Cardiac muscle cell (in vitro differentiated cells and primary cell): ENCODE results near the gene ABHD5. TPM values are rescaled to one million over a fixed set of nuclear protein-coding genes. Genes with fewer than 3 reads are reported as not detected.
"Not testable (repeated sequence)": the region's sequence is repeated elsewhere in the genome, so short reads cannot be mapped to it uniquely, and the experiment has no call there.

Experiments
- DNase-seq, 2 donors: peaks; one replicate each; pipeline versions ENCODE4 v3.0.0 to v3.0.0-alpha.2; 2010 to 2017; ENCODE audit warnings: low read depth in 1 of 2, low spot score in 1 of 2
- H3K27ac ChIP-seq: fragments of 200-600 bp; sonication (generic); 2 replicates; pipeline ENCODE4 v1.5.1; 2016
- H3K27me3 ChIP-seq: fragments of 200-600 bp; sonication (generic); 2 replicates; pipeline ENCODE4 v1.6.0; 2016; ENCODE audit warnings: control low read depth
- H3K36me3 ChIP-seq: fragments of 200-600 bp; sonication (generic); 2 replicates; pipeline ENCODE4 v1.5.1; 2016; ENCODE audit warnings: control low read depth
- H3K4me1 ChIP-seq: fragments of 200-600 bp; sonication (generic); 2 replicates; pipeline ENCODE4 v1.8.1; 2017; ENCODE audit warnings: low read depth, mild to moderate bottlenecking, mixed run types
- H3K4me3 ChIP-seq: fragments of 200-600 bp; sonication (generic); 2 replicates; pipeline ENCODE4 v1.5.1; 2016; ENCODE audit warnings: mild to moderate bottlenecking
- H3K9me3 ChIP-seq: fragments of 200-600 bp; sonication (generic); 2 replicates; pipeline ENCODE4 v1.5.1; 2017; ENCODE audit warnings: low read depth, mild to moderate bottlenecking, control low read depth
- CTCF ChIP-seq: IDR thresholded peaks from 2 replicates; pipeline ENCODE4 v1.5.1; 2012; ENCODE audit warnings: low read depth, mild to moderate bottlenecking, low read length
- polyA plus RNA-seq: library from polyadenylated mRNA; unstranded; fragments of >200 nt; fragmentation: Nextera tagmentation; extraction: Ambion mirVana; gene quantifications from 2 replicates; pipeline ENCODE4 v1.2.1, GENCODE V29; 2016
- total RNA-seq: library from RNA; depleted of rRNA; stranded (reverse); fragments of >200 nt; gene quantifications from 2 replicates; pipeline ENCODE4 v1.2.3, GENCODE V29; 2016

The ABHD5 gene
- total and polyA plus RNA-seq, 2 experiments from 2014 or later: 4.3 to 12.4 TPM

DNA sequence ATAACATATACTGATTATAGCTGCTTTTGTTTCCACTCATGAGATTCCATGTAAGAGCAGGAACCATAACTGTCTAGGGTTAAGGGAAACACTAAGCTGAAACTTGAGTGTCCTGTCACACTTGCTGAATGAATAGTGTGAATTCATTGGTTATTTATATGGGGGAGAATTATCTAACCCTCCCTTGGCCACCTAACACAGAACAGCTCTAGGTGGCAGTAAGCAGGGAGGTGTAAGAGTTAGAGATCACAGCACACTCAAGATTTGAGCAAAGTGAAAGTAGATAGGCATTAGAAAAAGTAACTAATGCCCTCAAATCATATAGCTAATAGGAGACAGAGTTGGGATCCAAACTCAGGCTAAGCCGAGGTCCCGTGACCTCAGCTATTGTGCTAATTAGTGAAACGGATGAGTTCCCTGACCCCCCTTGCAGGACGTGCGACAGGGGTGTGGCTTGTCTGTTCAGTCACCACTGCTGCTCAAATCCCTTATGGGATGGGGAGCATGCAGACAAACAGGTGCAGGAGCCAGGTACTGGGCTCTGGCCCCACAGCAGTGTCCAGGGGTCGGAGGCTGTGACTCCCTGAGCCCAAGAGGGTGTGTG, 41.3 kb upstream of the ABHD5 start:
- Histone ChIP-seq H3K4me3 (no peak overlapping the region), H3K27me3 (no peaks in the 10 kb centered on the region), H3K27ac (no peak overlapping the region), H3K36me3 (no peaks in the 10 kb centered on the region), H3K4me1 (no peaks in the 10 kb centered on the region), H3K9me3 (no peaks in the 10 kb centered on the region)
- no peak for TF ChIP-seq CTCF
- DNase-seq: no peak

DNA sequence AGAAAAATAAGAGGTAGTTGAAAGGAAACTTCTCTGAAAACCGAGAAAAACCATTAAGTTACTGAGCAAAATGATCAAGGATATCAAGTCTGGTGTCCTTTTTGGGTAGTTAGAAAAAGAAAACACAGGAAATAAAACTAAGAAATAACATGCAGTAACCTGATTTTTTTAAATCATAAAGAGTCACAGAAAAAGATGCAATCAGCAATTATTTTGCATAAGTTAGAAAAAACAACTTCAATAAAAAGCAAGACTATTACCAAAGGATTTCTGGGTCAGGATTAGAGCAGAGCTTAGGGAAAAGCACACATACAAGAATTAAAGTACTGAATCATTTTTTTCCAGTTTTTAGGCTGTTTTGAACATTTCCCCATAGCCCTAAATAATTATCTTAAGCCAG, 40.4 kb upstream of the ABHD5 start:
- Histone ChIP-seq H3K9me3 (no peaks in the 10 kb centered on the region), H3K27ac (no peak overlapping the region), H3K36me3 (no peaks in the 10 kb centered on the region), H3K27me3 (no peaks in the 10 kb centered on the region), H3K4me1 (no peaks in the 10 kb centered on the region), H3K4me3 (no peak overlapping the region)
- DNase-seq: no peak
- TF ChIP-seq CTCF: no peak

GRCh38 chr3:43656390-43656789, 34.3 kb upstream of the ABHD5 start:
- not testable (repeated sequence) for H3K27ac ChIP-seq, H3K27me3 ChIP-seq

GRCh38 chr3:43659250-43659880, 31.4 kb upstream of the ABHD5 start:
- no peak for TF ChIP-seq CTCF
- no peaks in the 10 kb centered on the region for H3K4me1 ChIP-seq
- H3K27me3 ChIP-seq: no peaks in the 10 kb centered on the region
- H3K9me3 ChIP-seq: no peaks in the 10 kb centered on the region
- DNase-seq: no peak
- H3K27ac ChIP-seq: no peak overlapping the region
- H3K4me3 ChIP-seq: no peak overlapping the region
- H3K36me3 ChIP-seq: no peaks in the 10 kb centered on the region

More at GRCh38 chr3:43656390-43656789, 34.3 kb upstream of the ABHD5 start:
- H3K4me3 ChIP-seq, H3K36me3 ChIP-seq, H3K4me1 ChIP-seq, DNase-seq, H3K9me3 ChIP-seq: not testable (repeated sequence)

DNA sequence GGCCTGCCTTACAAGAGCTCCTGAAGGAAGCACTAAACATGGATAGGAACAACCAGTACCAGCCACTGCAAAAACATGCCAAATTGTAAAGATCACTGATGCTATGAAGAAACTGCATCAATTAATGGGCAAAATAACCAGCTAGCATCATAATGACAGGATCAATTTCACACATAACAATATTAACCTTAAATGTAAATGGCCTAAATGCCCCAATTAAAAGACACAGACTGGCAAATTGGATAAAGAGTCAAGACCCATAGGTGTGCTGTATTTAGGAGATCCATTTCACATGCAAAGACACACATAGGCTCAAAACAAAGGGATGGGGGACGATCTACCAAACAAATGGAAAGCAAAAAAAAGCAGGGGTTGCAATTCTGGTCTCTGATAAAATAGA, 29.4 kb upstream of the ABHD5 start:
- not testable (repeated sequence) for H3K4me1 ChIP-seq, H3K27me3 ChIP-seq, H3K27ac ChIP-seq, H3K4me3 ChIP-seq, H3K9me3 ChIP-seq, DNase-seq, H3K36me3 ChIP-seq

DNA sequence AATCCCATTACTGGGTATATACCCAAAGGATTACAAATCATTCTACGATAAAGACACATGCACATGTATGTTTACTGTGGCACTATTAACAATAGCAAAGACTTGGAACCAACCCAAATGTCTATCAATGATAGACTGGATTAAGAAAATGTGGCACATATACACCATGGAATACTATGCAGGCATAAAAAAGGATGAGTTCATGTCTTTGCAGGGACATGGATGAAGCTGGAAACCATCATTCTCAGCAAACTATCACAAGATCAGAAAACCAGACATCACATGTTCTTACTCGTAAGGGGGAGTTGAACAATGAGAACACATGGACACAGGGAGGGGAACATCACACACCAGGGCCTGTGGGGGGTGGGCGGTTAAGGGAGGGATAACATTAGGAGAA, 25.7 kb upstream of the ABHD5 start:
- H3K27me3 ChIP-seq, H3K36me3 ChIP-seq, H3K27ac ChIP-seq: not testable (repeated sequence)

DNA sequence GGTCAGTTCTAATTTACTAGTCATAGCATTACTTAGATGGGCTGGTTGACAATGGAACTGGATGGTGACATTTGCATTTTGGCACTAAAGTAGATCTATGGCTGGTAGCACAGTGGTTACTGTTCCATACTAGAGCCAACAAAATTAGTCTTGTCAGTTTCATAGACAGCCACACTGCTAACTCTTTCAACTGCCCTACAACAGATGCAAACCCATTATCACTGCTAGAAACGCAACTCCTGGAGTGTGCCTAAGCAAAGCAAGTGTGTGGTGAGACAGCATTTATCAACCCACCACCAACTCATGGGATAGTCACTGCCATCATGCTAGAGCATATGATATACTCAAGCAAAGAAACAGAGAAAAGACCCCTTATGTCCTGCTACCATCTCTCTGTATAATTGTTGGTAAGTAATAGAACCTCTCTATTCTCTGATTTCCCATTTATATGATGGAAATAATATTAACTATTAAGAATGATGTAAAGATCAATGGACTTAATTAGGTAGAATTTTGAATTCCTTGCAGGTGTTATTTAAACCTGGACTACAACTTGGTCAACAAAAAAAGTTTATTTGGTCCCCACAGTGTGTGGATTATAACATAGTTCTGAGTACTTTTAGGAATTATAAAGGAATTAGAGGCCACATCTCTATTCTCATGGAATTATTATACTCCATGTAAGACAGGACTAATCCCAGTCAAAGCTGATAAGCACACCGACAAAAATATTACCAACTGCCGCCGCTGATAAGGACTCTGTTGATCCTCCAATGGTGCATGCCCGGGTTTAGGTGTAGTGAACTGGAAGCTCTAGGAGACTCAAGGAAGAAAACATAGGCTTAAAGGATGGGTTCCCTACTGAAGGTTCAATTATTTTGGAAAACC, 19.9 kb upstream of the ABHD5 start:
- Histone ChIP-seq H3K27ac (no peak overlapping the region), H3K4me3 (no peak overlapping the region), H3K9me3 (no peaks in the 10 kb centered on the region), H3K36me3 (no peaks in the 10 kb centered on the region), H3K27me3 (no peaks in the 10 kb centered on the region), H3K4me1 (no peaks in the 10 kb centered on the region)
- no peak for TF ChIP-seq CTCF
- DNase-seq: no peak

More for the DNA sequence above, 25.7 kb upstream of the ABHD5 start:
- not testable (repeated sequence) for H3K4me1 ChIP-seq, DNase-seq, H3K4me3 ChIP-seq, H3K9me3 ChIP-seq
